Natural killer cell (primary cell): Measurements from ENCODE around the gene UGT1A9. TPM values are rescaled to one million over a fixed set of nuclear protein-coding genes. Genes with fewer than 3 reads are reported as not detected.

Experiments used
- ATAC-seq, 3 donors: fragments of 150-1000 bp in 2 of 3; fragments of 200-7000 bp in 1 of 3; cut with Tn5 transposase; 1 replicate in 1 of 3; 2 replicates in 2 of 3; pipeline ENCODE4 v1.10.0; 2021; ENCODE audit warnings: mild to moderate bottlenecking in 2 of 3, moderate library complexity in 2 of 3
- DNase-seq, 2 donors: peaks; one replicate each; pipeline versions ENCODE4 v3.0.0 to v3.0.0-alpha.2; 2013 to 2021; ENCODE audit warnings: mixed read lengths in 1 of 2
- H3K27ac ChIP-seq: one replicate; pipeline ENCODE4 v1.5.1; 2013; ENCODE audit warnings: mild to moderate bottlenecking, low read length
- H3K27me3 ChIP-seq: one replicate; pipeline ENCODE4 v1.6.1; 2013; ENCODE audit warnings: low read length; ENCODE audit not compliant: control insufficient read depth, insufficient read depth
- H3K36me3 ChIP-seq: one replicate; pipeline ENCODE4 v1.6.1; 2013; ENCODE audit warnings: low read length; ENCODE audit not compliant: control insufficient read depth, insufficient read depth
- H3K4me1 ChIP-seq: one replicate; pipeline ENCODE4 v1.6.1; 2013; ENCODE audit warnings: low read length; ENCODE audit not compliant: control insufficient read depth, insufficient read depth
- H3K4me3 ChIP-seq: one replicate; pipeline ENCODE4 v1.5.1; 2013; ENCODE audit warnings: low read length
- H3K9me3 ChIP-seq: one replicate; pipeline ENCODE4 v1.6.1; 2013; ENCODE audit warnings: low read length; ENCODE audit not compliant: control insufficient read depth, insufficient read depth
- H3K27ac Mint-ChIP-seq, 2 donors: one replicate each; pipeline ENCODE4 v1.8.0; 2022; ENCODE audit warnings: mild to moderate bottlenecking in 2 of 2, mixed read lengths in 2 of 2, moderate library complexity in 1 of 2
- H3K27me3 Mint-ChIP-seq, 2 donors: one replicate each; pipeline ENCODE4 v1.8.0; 2022; ENCODE audit warnings: low read depth in 2 of 2, mixed read lengths in 2 of 2
- H3K36me3 Mint-ChIP-seq: one replicate; pipeline ENCODE4 v1.8.0; 2022; ENCODE audit warnings: mixed read lengths
- H3K4me1 Mint-ChIP-seq, 2 donors: one replicate each; pipeline ENCODE4 v1.8.0; 2022; ENCODE audit warnings: mixed read lengths in 2 of 2
- H3K4me3 Mint-ChIP-seq: one replicate; pipeline ENCODE4 v1.8.0; 2022; ENCODE audit warnings: mild to moderate bottlenecking, moderate library complexity, mixed read lengths
- H3K9me3 Mint-ChIP-seq, 2 donors: one replicate each; pipeline ENCODE4 v1.8.0; 2022; ENCODE audit warnings: mixed read lengths in 2 of 2
- WGBS: methylation state at CpG from one replicate; pipeline ENCODE4 v1.1.7; 2013; ENCODE audit warnings: missing lambda C conversion rate; ENCODE audit not compliant: insufficient coverage; 5-methylcytosine and 5-hydroxymethylcytosine counted together
- intact Hi-C: fragments of 100-400 bp; cut with micrococcal nuclease; formaldehyde crosslinking; loops from one replicate; pipeline ENCODE4 v1.14.2; 2022
- total RNA-seq, 4 donors: library from RNA; stranded (reverse); fragments of 120-200 nt in 1 of 4; gene quantifications; one replicate each; pipeline versions ENCODE4 v1.2.3 to v1.2.4, GENCODE V29; 2013 to 2022
- TF ChIP-seq, protein P1 (sequence below): fragments of 200-600 bp; IDR thresholded peaks from one replicate; pipeline ENCODE4 v1.8.0; 2022; ENCODE audit warnings: antibody characterized with exemption

Gene UGT1A9
- total RNA-seq, 3 donors from 2014 or later (not counting 1 experiment from before 2014, with no cell fraction given) = not detected

DNA sequence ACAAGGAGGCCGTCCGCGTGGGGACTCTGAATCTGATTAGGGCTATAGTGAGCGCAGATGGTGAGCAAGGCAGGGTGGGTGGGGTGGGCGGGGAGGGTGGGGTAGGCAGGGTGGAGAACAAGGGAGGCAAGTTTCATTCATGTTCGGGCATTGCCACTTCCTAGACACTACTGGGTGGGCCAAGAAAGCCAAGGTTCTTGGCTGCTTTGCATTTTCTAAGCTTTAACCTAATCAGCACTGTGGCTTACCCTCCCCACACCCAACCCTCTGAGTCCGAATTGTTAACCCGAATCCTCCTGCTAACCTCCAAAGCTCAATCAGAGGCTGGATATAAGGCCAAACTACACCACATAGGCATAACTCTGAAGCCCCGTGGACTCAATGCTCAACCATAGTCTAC is 124.6 kb downstream of the UGT1A9 start:
- no peaks in the 10 kb centered on the region for H3K4me1 Mint-ChIP-seq
- no peaks in the 10 kb centered on the region for H3K36me3 Mint-ChIP-seq
- TF ChIP-seq, protein P1, sequence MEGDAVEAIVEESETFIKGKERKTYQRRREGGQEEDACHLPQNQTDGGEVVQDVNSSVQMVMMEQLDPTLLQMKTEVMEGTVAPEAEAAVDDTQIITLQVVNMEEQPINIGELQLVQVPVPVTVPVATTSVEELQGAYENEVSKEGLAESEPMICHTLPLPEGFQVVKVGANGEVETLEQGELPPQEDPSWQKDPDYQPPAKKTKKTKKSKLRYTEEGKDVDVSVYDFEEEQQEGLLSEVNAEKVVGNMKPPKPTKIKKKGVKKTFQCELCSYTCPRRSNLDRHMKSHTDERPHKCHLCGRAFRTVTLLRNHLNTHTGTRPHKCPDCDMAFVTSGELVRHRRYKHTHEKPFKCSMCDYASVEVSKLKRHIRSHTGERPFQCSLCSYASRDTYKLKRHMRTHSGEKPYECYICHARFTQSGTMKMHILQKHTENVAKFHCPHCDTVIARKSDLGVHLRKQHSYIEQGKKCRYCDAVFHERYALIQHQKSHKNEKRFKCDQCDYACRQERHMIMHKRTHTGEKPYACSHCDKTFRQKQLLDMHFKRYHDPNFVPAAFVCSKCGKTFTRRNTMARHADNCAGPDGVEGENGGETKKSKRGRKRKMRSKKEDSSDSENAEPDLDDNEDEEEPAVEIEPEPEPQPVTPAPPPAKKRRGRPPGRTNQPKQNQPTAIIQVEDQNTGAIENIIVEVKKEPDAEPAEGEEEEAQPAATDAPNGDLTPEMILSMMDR = no peak
- no peak overlapping the region for H3K27ac ChIP-seq
- peaks cover 0 to 3% of the 10 kb centered on the region in 2 donors for H3K27me3 Mint-ChIP-seq
- no peak overlapping the region for H3K4me3 ChIP-seq
- intact Hi-C loops = no loop called here
- DNase-seq (no peak), ATAC-seq (no peak)
- H3K27ac Mint-ChIP-seq = no peak overlapping the region
- H3K9me3 Mint-ChIP-seq = no peaks in the 10 kb centered on the region
- H3K4me3 Mint-ChIP-seq = no peak overlapping the region
- WGBS = 95% methylated on average over 8 of the region's 9 CpGs
- no peaks in the 10 kb centered on the region for H3K36me3 ChIP-seq
- H3K4me1 ChIP-seq = no peaks in the 10 kb centered on the region
- no peaks in the 10 kb centered on the region for H3K9me3 ChIP-seq
- H3K27me3 ChIP-seq = no peaks in the 10 kb centered on the region

DNA sequence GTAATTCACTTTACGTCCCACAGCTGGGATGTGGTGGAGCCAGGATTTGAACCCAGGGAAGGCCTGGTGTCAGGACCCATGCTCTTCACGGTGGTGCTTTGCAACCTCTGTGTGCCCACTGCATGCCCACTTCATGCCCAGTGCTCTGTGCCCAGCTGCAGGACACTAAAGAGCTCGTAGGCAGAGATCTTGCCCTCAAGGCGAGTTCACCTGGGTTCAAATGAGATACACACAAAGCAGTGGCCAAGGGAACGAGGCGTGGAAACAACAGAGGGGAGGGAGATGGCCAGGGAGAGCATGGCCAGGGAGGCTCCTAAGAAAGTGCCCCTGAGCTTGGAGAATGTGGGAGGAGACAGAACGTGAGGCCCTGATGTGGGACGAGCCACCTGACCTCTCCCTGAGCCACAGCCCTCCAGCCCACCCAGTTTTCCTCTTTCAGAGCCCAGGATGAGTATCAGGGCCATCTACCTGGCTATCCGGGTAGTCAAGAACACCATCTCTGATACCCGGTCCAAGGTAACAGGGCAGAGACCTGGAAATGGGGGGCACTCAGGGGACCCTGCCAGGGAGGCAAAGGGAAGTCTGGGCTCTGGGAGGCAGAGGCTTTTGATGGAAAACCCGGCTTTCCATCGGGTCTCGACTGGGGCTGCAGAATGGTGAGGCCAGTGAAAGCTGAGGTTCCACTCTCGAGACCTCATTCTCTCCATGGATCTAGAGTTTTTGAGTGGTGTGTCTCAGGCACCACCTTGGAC is 126.8 kb downstream of the UGT1A9 start:
- intact Hi-C loops = no loop called here
- Histone ChIP-seq H3K36me3 (no peaks in the 10 kb centered on the region), H3K4me1 (no peaks in the 10 kb centered on the region), H3K4me3 (no peak overlapping the region), H3K9me3 (no peaks in the 10 kb centered on the region), H3K27me3 (no peaks in the 10 kb centered on the region), H3K27ac (no peak overlapping the region)
- DNase-seq = peak in 1 of 2 donors; percentile 4
- H3K36me3 Mint-ChIP-seq = no peaks in the 10 kb centered on the region
- H3K4me3 Mint-ChIP-seq = no peak overlapping the region
- no peaks in the 10 kb centered on the region for H3K9me3 Mint-ChIP-seq
- 85% methylated on average over 14 of the region's 14 CpGs for WGBS
- TF ChIP-seq, protein P1 = no peak
- H3K27me3 Mint-ChIP-seq = peaks cover 3 to 6% of the 10 kb centered on the region in 2 donors
- no peaks in the 10 kb centered on the region for H3K4me1 Mint-ChIP-seq
- no peak overlapping the region for H3K27ac Mint-ChIP-seq
- no peak for ATAC-seq

DNA sequence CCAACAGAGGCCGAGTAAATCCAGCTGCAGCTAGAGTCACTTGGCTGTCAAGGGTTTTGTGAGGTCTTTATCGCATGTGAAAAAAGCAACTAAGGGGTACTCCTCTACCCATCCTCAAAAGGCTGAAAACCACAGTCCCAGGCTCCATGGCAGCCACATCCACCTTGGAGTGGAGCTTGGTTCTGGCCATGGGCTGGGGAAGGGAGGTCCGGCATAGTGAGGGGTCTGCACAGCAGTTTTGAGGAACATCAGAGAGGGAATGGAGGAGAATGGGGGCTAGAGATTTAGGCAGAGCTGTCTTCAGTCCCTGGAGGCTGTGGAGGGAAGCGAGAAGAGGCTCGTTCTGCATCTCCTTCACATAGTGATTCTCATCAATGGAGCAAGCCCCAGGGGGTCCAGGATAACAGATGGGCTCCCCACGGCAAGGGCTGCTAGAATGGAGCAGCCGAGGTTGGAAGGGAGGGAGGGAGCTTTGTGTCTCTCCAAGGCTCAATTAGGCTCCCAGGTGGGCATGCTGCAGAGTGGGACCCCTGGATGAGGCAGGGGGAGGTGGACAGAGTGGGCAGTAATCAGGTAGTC is 127.5 kb downstream of the UGT1A9 start:
- Mint-ChIP-seq H3K27ac (no peak overlapping the region), H3K4me1 (no peaks in the 10 kb centered on the region), H3K4me3 (no peak overlapping the region), H3K9me3 (no peaks in the 10 kb centered on the region), H3K36me3 (no peaks in the 10 kb centered on the region), H3K27me3 (peaks cover 8 to 11% of the 10 kb centered on the region in 2 donors)
- Histone ChIP-seq H3K4me3 (no peak overlapping the region), H3K36me3 (no peaks in the 10 kb centered on the region), H3K27me3 (no peaks in the 10 kb centered on the region), H3K4me1 (no peaks in the 10 kb centered on the region), H3K9me3 (no peaks in the 10 kb centered on the region), H3K27ac (no peak overlapping the region)
- no peak for DNase-seq
- ATAC-seq = no peak
- TF ChIP-seq, protein P1 = no peak
- intact Hi-C loops = no loop called here
- WGBS = 69% methylated on average over 7 of the region's 7 CpGs
